Hematopoietic multipotent progenitor cell treated with erythropoietin and hydrocortisone succinate and interleukin-3 and kit ligand, for 15 days (in vitro differentiated cells): Measurements from ENCODE around the gene USP40.

ENCODE experiments used
- DNase-seq: peaks from one replicate; pipeline ENCODE4 v3.0.0-alpha.2; 2015; ENCODE audit warnings: low spot score

USP40 gene

DNA sequence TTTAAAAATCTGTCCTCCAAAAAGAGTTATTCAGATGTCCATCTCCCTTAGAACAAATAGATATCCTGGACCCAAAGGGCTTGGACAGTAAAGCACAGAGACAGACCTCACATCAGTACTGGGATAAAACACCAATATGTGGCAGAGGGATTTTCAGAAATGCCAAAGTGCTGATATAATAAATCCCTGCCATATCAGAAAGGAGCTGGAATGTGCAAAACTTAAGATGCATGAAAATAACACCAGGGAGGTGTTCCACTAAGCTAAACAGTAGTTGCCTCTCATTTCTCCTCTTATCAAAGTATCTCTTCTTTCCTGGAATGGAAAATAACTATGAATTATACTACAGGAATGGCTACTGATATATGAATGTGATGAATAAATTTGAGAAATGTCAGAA, 13.2 kb downstream of the USP40 start:
- no peak for DNase-seq

GRCh38 chr2:233551491-233551890, 15.1 kb downstream of the USP40 start:
- DNase-seq, result no peak

GRCh38 chr2:233546774-233547173, 19.8 kb downstream of the USP40 start:
- DNase-seq, result no peak

DNA sequence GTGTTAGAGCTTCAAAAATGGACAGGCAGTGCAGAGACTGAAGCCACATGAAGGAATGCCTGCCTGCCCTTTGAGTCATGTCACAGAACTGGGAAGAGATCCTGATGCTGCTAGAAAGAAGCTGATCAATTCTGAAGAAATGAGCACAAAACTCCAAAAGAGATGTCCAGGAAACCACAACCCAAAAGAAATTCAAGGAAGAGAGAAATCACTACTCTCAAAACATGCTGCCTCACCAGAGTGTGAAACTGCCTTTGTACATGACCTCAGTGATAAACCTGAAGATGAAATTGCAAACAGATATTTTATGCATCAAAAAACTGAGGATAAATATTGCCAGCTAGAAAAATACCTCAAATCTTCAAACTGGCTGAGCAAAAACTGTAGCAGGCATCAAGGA, 20.5 kb downstream of the USP40 start:
- DNase-seq, result no peak

GRCh38 chr2:233544200-233544610, 22.4 kb downstream of the USP40 start:
- no peak for DNase-seq

GRCh38 chr2:233542507-233542906, 24.1 kb downstream of the USP40 start:
- DNase-seq, result no peak

GRCh38 chr2:233538741-233539140, 27.8 kb downstream of the USP40 start:
- DNase-seq, result no peak

DNA sequence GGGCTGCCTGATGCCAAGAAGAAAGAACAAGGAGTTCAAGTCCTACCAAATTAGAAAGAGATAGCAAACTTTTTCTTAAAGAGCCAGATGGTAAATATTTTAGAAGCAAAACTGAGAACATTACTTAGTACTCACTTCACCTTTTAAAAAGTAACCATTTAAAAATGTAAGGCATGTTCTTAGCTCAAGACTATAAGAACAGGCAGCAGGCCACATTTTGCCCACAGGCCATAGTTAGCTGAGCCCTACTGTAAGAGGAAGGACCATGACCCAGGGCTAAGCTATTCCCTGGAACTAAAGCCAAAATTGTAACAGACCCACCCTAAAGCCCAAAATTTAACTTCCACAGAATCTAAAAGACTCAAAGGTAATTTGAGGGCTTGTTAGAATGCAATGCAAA, 31.3 kb downstream of the USP40 start:
- DNase-seq, result no peak

GRCh38 chr2:233532971-233533370, 33.6 kb downstream of the USP40 start:
- DNase-seq, result no peak

GRCh38 chr2:233531955-233532354, 34.6 kb downstream of the USP40 start:
- no peak for DNase-seq

- no peak for DNase-seq
Observed at GRCh38 chr2:233530381-233530780, 36.2 kb downstream of the USP40 start.

DNA sequence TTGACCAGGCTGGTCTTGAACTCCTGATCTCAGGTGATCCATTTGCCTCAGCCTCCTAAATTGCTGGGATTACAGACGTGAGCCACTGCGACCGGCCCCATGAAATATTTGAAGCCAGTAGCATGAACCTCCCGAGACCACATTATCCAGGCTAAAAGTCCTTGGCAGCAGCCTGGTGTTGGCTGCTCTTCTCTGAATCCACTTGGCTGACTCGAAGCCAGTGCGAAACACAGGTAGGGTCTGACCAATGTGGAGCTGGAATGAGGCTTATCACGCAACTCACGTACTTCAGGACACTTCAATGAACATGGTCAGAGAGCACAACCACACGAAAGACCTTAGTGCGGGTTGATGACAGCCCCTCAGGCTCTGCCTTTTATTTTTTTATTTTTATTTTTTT, 38.4 kb downstream of the USP40 start:
- no peak for DNase-seq

DNA sequence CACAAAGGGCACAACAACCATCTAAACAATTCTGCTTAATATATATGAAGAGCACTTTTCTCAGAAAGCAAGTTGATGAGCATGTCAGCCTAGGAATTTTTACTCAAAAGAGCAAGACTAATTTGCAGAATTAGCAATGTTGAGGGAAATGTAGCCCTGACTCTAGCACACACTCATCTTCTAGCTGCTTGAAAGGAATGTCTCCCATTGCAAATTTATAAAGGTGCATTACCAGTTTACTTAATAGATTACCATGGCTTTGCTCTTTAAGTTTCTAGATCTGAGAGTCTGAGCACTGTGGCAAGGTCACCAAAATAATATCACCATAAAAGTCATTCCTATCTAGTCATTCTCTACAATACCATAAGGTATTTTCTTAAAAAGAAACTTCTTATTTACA, 40.8 kb downstream of the USP40 start:
- DNase-seq, result no peak

DNA sequence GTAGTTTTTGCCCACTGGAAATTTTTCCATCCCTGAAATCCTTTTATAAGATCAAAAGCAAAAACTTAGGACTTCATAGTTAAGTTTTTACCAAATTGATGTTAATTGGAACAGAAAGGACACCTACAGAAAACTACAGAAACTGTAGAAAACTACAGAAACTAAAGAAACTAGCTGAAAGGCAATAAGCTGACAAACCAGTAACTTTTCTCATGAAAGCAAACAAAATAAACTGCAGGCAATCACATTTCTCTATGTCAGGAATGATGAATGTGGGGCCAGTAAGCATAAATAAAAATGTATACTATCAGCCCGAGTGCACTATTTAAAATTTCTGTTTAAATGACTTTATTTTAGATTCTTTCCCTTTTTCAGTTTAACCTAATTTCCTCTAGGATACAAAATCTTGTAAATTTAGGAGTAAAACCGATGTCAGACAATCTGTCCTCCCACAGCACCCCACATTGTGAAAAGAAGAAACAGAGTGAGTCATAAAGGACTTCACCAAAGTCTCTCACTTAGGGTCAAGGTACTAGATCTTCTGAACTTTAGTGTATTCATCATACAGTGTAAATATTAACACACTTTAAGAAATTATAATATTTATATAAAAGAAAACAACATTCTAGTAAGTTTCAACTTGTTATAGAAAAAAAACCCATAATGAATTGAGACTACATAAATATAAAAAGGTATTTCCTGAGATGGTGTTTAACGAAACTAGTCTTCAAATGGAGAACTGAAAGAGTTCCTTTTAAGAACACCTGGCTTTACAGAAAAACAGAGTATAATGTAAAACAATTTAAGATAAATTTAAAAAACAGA, 46.6 kb downstream of the USP40 start:
- DNase-seq, result no peak

GRCh38 chr2:233513953-233514655, 52.5 kb downstream of the USP40 start:
- DNase-seq, result no peak

- DNase-seq, result no peak
Observed at GRCh38 chr2:233503947-233504637, 62.5 kb downstream of the USP40 start.

DNA sequence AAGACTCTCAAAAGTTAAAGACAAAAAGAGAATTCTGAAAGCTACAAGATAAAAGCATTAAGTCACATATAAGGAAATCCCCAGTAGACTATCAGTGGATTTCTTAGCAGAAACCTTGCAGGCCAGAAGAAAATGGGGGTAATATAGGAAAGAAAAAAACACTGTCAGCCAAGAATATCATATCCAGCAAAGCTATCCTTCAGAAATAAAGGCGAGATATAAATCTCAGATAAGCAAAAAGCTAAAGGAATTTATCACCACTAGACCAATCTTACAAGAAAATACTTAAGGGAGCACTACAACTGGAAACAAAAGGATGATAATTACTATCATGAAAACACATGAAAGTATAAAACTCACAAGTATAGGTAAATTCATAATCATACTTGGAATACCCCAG, 63.1 kb downstream of the USP40 start:
- no peak for DNase-seq

GRCh38 chr2:233501198-233502076, 65.1 kb downstream of the USP40 start:
- DNase-seq, result no peak

DNA sequence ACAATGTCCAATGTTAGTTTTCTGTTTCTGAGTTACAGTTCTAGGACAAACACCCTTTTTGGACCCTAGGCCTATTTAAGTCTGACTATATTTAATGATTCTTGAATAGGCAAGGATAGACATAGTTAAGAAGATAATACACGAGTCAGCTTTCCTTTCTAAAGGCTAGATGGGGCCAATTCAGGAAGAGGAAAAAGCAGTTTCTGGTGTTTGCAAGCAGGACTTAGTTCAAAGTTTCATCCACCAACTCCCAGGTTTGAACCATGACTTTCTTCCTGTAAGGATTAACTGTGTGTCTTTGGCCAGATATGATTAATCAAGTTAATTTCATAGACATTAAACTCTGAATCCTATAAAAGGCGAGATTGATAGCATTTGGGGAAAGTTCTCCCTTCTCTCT, 66.7 kb downstream of the USP40 start:
- no peak for DNase-seq

- DNase-seq, result no peak
Observed at GRCh38 chr2:233498126-233498525, 68.5 kb downstream of the USP40 start.

GRCh38 chr2:233497692-233498091, 68.9 kb downstream of the USP40 start:
- DNase-seq, result no peak
